IMR-90 (cell line): ENCODE data around the gene MPST. TPM values are rescaled to one million over a fixed set of nuclear protein-coding genes. Genes with fewer than 3 reads are reported as not detected.

Experiments
- ATAC-seq: fragments of 200-7000 bp; cut with Tn5 transposase; 2 replicates; pipeline ENCODE4 v1.9.1; 2020; ENCODE audit warnings: low read depth, mild to moderate bottlenecking, moderate library complexity
- BruUV-seq: library from RNA; stranded (reverse); fragments of 400-500 nt; replicated peaks from 2 replicates; lab custom pipeline; 2021; lab: Mats Ljungman, UMichigan
- CTCF ChIA-PET: fragments of 300-600 bp; formaldehyde crosslinking; extraction: SDS; loops from one replicate; lab custom pipeline; 2021; ENCODE audit warnings: antibody characterized with exemption; lab: Yijun Ruan, JAX
- POLR2A ChIA-PET: fragments of 300-600 bp; sonication (Branson Sonifier 250); formaldehyde crosslinking; loops from one replicate; lab custom pipeline; 2022; ENCODE audit warnings: antibody characterized with exemption; ENCODE audit not compliant: unreplicated experiment; lab: Charles Lee
- DNase-seq: peaks from one replicate; pipeline ENCODE4 v3.0.0; 2013
- H2AFZ ChIP-seq: replicated peaks from 2 replicates; pipeline ENCODE3; 2013; ENCODE audit warnings: low read length, mild to moderate bottlenecking; ENCODE audit not compliant: poor library complexity
- H2AK5ac ChIP-seq: 2 replicates; pipeline ENCODE4 v1.6.1; 2013; ENCODE audit warnings: low read depth, low read length, inconsistent platforms
- H2AK9ac ChIP-seq: replicated peaks from 2 replicates; pipeline ENCODE3; 2013; ENCODE audit warnings: mild to moderate bottlenecking, low read depth, low read length, moderate library complexity; ENCODE audit not compliant: poor library complexity
- H2BK120ac ChIP-seq: 2 replicates; pipeline ENCODE4 v1.6.1; 2013; ENCODE audit warnings: low read depth, low read length, inconsistent platforms
- H2BK15ac ChIP-seq: 3 replicates; pipeline ENCODE4 v1.6.1; 2013; ENCODE audit warnings: low read depth, low read length, inconsistent platforms
- H2BK20ac ChIP-seq: 2 replicates; pipeline ENCODE4 v1.6.1; 2013; ENCODE audit warnings: low read depth, mild to moderate bottlenecking, inconsistent platforms, low read length, moderate library complexity
- H2BK5ac ChIP-seq: 2 replicates; pipeline ENCODE4 v1.6.1; 2013; ENCODE audit warnings: mild to moderate bottlenecking, low read depth, low read length, inconsistent platforms; ENCODE audit not compliant: poor library complexity, severe bottlenecking
- H3K14ac ChIP-seq: replicated peaks from 2 replicates; pipeline ENCODE4 v1.6.1; 2013; ENCODE audit warnings: low read depth, low read length, inconsistent platforms
- H3K18ac ChIP-seq: 2 replicates; pipeline ENCODE4 v1.6.1; 2013; ENCODE audit warnings: low read depth, low read length, control low read depth
- H3K23ac ChIP-seq: 2 replicates; pipeline ENCODE4 v1.6.1; 2013; ENCODE audit warnings: low read depth, low read length, inconsistent platforms
- H3K27ac ChIP-seq: 2 replicates; pipeline ENCODE4 v1.5.1; 2013; ENCODE audit warnings: mild to moderate bottlenecking, control low read depth, low read length; ENCODE audit not compliant: insufficient read depth
- H3K27me3 ChIP-seq: 2 replicates; pipeline ENCODE4 v1.6.1; 2013; ENCODE audit warnings: low read length; ENCODE audit not compliant: control insufficient read depth, insufficient read depth
- H3K36me3 ChIP-seq: 2 replicates; pipeline ENCODE4 v1.6.1; 2013; ENCODE audit warnings: low read length, mixed read lengths; ENCODE audit not compliant: control insufficient read depth, insufficient read depth
- H3K4ac ChIP-seq: 2 replicates; pipeline ENCODE4 v1.6.1; 2013; ENCODE audit warnings: low read depth, low read length, inconsistent platforms
- H3K4me1 ChIP-seq: 2 replicates; pipeline ENCODE4 v1.6.1; 2013; ENCODE audit warnings: low read length, mixed read lengths; ENCODE audit not compliant: control insufficient read depth, insufficient read depth
- H3K4me2 ChIP-seq: 2 replicates; pipeline ENCODE4 v1.6.1; 2013; ENCODE audit warnings: low read depth, mild to moderate bottlenecking, control low read depth, low read length, moderate library complexity
- H3K4me3 ChIP-seq: 2 replicates; pipeline ENCODE4 v1.5.1; 2013; ENCODE audit warnings: low read depth, mild to moderate bottlenecking, control low read depth, low read length, moderate library complexity; ENCODE audit not compliant: insufficient read depth
- H3K56ac ChIP-seq: 2 replicates; pipeline ENCODE4 v1.6.1; 2013; ENCODE audit warnings: low read length, inconsistent platforms; ENCODE audit not compliant: insufficient read depth; ENCODE audit errors: extremely low read depth
- H3K79me1 ChIP-seq, 2 experiments: 2 replicates each; pipeline ENCODE4 v1.6.1; 2013; ENCODE audit warnings: low read length in 2 of 2, inconsistent platforms in 1 of 2, low read depth in 1 of 2
- H3K9ac ChIP-seq: 2 replicates; pipeline ENCODE4 v1.6.1; 2013; ENCODE audit warnings: low read depth, low read length, control low read depth
- H3K9me1 ChIP-seq: 2 replicates; pipeline ENCODE4 v1.6.1; 2013; ENCODE audit warnings: low read length, inconsistent platforms; ENCODE audit not compliant: insufficient read depth
- H3K9me3 ChIP-seq: 2 replicates; pipeline ENCODE4 v1.6.1; 2013; ENCODE audit warnings: low read length; ENCODE audit not compliant: control insufficient read depth, insufficient read depth
- H4K20me1 ChIP-seq: 2 replicates; pipeline ENCODE4 v1.6.1; 2013; ENCODE audit warnings: low read length, inconsistent platforms; ENCODE audit not compliant: insufficient read depth
- H4K5ac ChIP-seq: 2 replicates; pipeline ENCODE4 v1.6.1; 2013; ENCODE audit warnings: mild to moderate bottlenecking, low read depth, low read length, control low read depth
- H4K8ac ChIP-seq, 2 experiments: 2 replicates each; pipeline ENCODE4 v1.6.1; 2013; ENCODE audit warnings: low read depth in 2 of 2, low read length in 2 of 2, control low read depth in 1 of 2, inconsistent platforms in 1 of 2
- H4K91ac ChIP-seq: 2 replicates; pipeline ENCODE4 v1.6.1; 2013; ENCODE audit warnings: low read depth, low read length, inconsistent platforms; ENCODE audit not compliant: insufficient read depth
- BHLHE40 ChIP-seq: fragments of 150-350 bp; IDR thresholded peaks from 2 replicates; pipeline ENCODE4 v1.6.1; 2016; ENCODE audit warnings: mild to moderate bottlenecking, low read depth, low read length
- CEBPB ChIP-seq: IDR thresholded peaks from 2 replicates; pipeline ENCODE4 v1.6.1; 2012; ENCODE audit warnings: low read depth, low read length, improper control_type of control experiment
- CHD1 ChIP-seq: IDR thresholded peaks from 2 replicates; pipeline ENCODE4 v1.6.1; 2012; ENCODE audit warnings: low read depth, low read length, improper control_type of control experiment
- CTCF ChIP-seq: conservative IDR thresholded peaks from 2 replicates; pipeline ENCODE4 v1.5.1; 2012; ENCODE audit warnings: mild to moderate bottlenecking, low read depth, low read length, improper control_type of control experiment
- ELK1 ChIP-seq: fragments of 150-350 bp; IDR thresholded peaks from 2 replicates; pipeline ENCODE4 v1.6.1; 2016; ENCODE audit warnings: low read depth, mild to moderate bottlenecking, low read length, moderate library complexity, borderline replicate concordance
- FOS ChIP-seq: fragments of 150-350 bp; IDR thresholded peaks from 2 replicates; pipeline ENCODE4 v1.6.1; 2016; ENCODE audit warnings: low read depth, low read length
- MAFK ChIP-seq: IDR thresholded peaks from 2 replicates; pipeline ENCODE4 v1.6.1; 2012; ENCODE audit warnings: low read depth, low read length, improper control_type of control experiment
- MAZ ChIP-seq: IDR thresholded peaks from 2 replicates; pipeline ENCODE4 v1.6.1; 2012; ENCODE audit warnings: low read depth, mild to moderate bottlenecking, low read length, improper control_type of control experiment, moderate library complexity, borderline replicate concordance
- MXI1 ChIP-seq: IDR thresholded peaks from 2 replicates; pipeline ENCODE4 v1.6.1; 2012; ENCODE audit warnings: low read depth, mild to moderate bottlenecking, low read length, moderate library complexity, borderline replicate concordance
- NFE2L2 ChIP-seq: fragments of 150-350 bp; IDR thresholded peaks from 2 replicates; pipeline ENCODE4 v1.6.1; 2016; ENCODE audit warnings: low read depth, mild to moderate bottlenecking, low read length
- POLR2A ChIP-seq: IDR thresholded peaks from 2 replicates; pipeline ENCODE4 v1.6.1; 2012; ENCODE audit warnings: mild to moderate bottlenecking, low read depth, low read length
- RAD21 ChIP-seq: IDR thresholded peaks from 2 replicates; pipeline ENCODE4 v1.6.1; 2012; ENCODE audit warnings: low read length, improper control_type of control experiment
- RCOR1 ChIP-seq: IDR thresholded peaks from 2 replicates; pipeline ENCODE4 v1.6.1; 2012; ENCODE audit warnings: mild to moderate bottlenecking, low read length, improper control_type of control experiment; ENCODE audit not compliant: insufficient replicate concordance
- RFX5 ChIP-seq: IDR thresholded peaks from 2 replicates; pipeline ENCODE4 v1.8.0; 2012; ENCODE audit warnings: low read depth, mild to moderate bottlenecking, low read length, moderate library complexity
- SMC3 ChIP-seq: fragments of 150-350 bp; IDR thresholded peaks from 2 replicates; pipeline ENCODE4 v1.6.1; 2016; ENCODE audit warnings: low read depth, mild to moderate bottlenecking, antibody characterized with exemption, low read length, moderate library complexity
- USF2 ChIP-seq: fragments of 150-350 bp; IDR thresholded peaks from 2 replicates; pipeline ENCODE4 v1.6.1; 2017; ENCODE audit warnings: mild to moderate bottlenecking, antibody characterized with exemption, low read length, low read depth
- WGBS, 2 experiments: methylation state at CpG; one replicate each; pipeline versions ENCODE4 v1.1.5 to v1.1.7; 2013; ENCODE audit warnings: missing lambda C conversion rate in 2 of 2; ENCODE audit not compliant: insufficient read length in 1 of 2; ENCODE audit errors: extremely low coverage in 2 of 2; 5-methylcytosine and 5-hydroxymethylcytosine counted together
- dilution Hi-C: fragments of 300-500 bp; cut with HindIII; formaldehyde crosslinking; loops from one replicate; pipeline ENCODE4 v1.14.3; 2018; ENCODE audit warnings: low sequenced_read_pairs; ENCODE audit not compliant: unreplicated experiment
- in situ Hi-C: fragments of 300-500 bp; cut with MboI; formaldehyde crosslinking; loops from 3 replicates; pipeline ENCODE4 v1.14.3; 2019; ENCODE audit warnings: low sequenced_read_pairs, inconsistent platforms, mixed read lengths
- intact Hi-C: fragments of 100-400 bp; cut with micrococcal nuclease; formaldehyde crosslinking; loops from 2 replicates; pipeline ENCODE4 v1.10.0; 2022
- polyA plus RNA-seq, 3 experiments: library from polyadenylated mRNA; depleted of rRNA; stranded (reverse); fragments of >200 nt; gene quantifications; 2 replicates each; pipeline ENCODE4 v1.2.3, GENCODE V29; 2012; ENCODE audit warnings: low replicate concordance in 1 of 3
- total RNA-seq: library from RNA; depleted of rRNA; stranded (reverse); fragments of >200 nt; gene quantifications from 2 replicates; pipeline ENCODE4 v1.2.3, GENCODE V29; 2012

The MPST gene
- total and polyA plus RNA-seq, 2 of the 4 experiments (the other 2 are of a cell fraction), result 19.2 to 43.0 TPM

GRCh38 chr22:37046589-37046988 lies 27.0 kb downstream of the MPST start:
- H3K9me1 ChIP-seq, result peaks cover 6% of the 10 kb centered on the region; the same call in 1 of the 2 replicates
- H3K4me3 ChIP-seq, result no peak overlapping the region
- ChIA-PET CTCF (interaction anchor here (0.5 to 1.3 kb wide), 10 partner anchors 7 to 200 kb away, joined by 3 to 6 read pairs (median 3); no protein-coding TSS in a partner anchor), POLR2A (no interaction called here)
- H3K23ac ChIP-seq, result no peak overlapping the region
- no peak overlapping the region for H3K14ac ChIP-seq
- H3K4me1 ChIP-seq, result peaks cover 3% of the 10 kb centered on the region
- no TSS peak for BruUV-seq
- no peak overlapping the region for H2BK15ac ChIP-seq
- TF ChIP-seq CHD1 (no peak), NFE2L2 (no peak), MAZ (no peak), CEBPB (no peak), RAD21 (no peak), FOS (no peak), RFX5 (no peak), MAFK (no peak), USF2 (no peak), SMC3 (no peak), POLR2A (no peak), BHLHE40 (no peak), ELK1 (no peak), CTCF (no peak), MXI1 (no peak), RCOR1 (no peak)
- H3K4me2 ChIP-seq, result no peak overlapping the region
- H4K20me1 ChIP-seq, result no peaks in the 10 kb centered on the region
- no peak overlapping the region for H2BK120ac ChIP-seq
- intact Hi-C loops, result no loop called here
- H3K79me1 ChIP-seq, result no peaks in the 10 kb centered on the region
- H4K8ac ChIP-seq, result no peak overlapping the region
- dilution Hi-C loops, result no loop called here
- no peak overlapping the region for H3K18ac ChIP-seq
- H4K91ac ChIP-seq, result peak overlapping the region; percentile 41; the same call in 1 of the 2 replicates
- H2AK5ac ChIP-seq, result peak overlapping the region; percentile 31
- H3K9ac ChIP-seq, result no peak overlapping the region
- peak overlapping the region; percentile 61 for H2AFZ ChIP-seq
- no peak overlapping the region for H2BK5ac ChIP-seq
- peak overlapping the region; percentile 52 for H2AK9ac ChIP-seq
- DNase-seq (no peak), ATAC-seq (no peak)
- no peak overlapping the region for H3K56ac ChIP-seq
- no peak overlapping the region for H3K27ac ChIP-seq
- no peaks in the 10 kb centered on the region for H3K36me3 ChIP-seq
- no peak overlapping the region for H4K5ac ChIP-seq
- peaks cover 2% of the 10 kb centered on the region; the same call in 1 of the 2 replicates for H3K27me3 ChIP-seq
- in situ Hi-C loops, result no loop called here
- H3K4ac ChIP-seq, result no peak overlapping the region
- 80% methylated on average over 1 of the region's 6 CpGs; no CpG with 5 or more reads in 1 of the 2 experiments for WGBS, 2 experiments
- H2BK20ac ChIP-seq, result peak overlapping the region; percentile 80
- H3K9me3 ChIP-seq, result no peaks in the 10 kb centered on the region
